ENCODE data around the gene PKNOX2.

The PKNOX2 gene

DNA sequence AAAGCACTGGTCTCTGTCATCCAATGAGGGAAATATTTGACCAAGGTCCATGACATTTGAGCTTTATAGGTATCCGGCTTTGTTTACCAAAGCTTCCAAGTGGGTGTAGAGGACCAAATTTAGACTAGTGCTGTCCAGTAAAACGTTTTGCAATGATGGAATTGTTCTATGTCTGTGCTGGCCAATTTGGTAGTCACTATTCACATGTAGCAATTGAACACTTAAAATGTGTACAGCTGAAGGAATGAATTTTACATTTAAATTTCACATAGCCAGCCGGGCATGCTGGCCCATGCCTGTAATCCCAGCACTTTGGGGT lies 118.0 kb downstream of the PKNOX2 start:
- Histone ChIP-seq H3K4me3 (replicated peaks; ENCODE audit: insufficient read depth, low read length) (no peak overlapping the region), H3K27ac (replicated peaks) (no peak overlapping the region), H3K27me3 (ENCODE audit: insufficient read depth, poor library complexity, severe bottlenecking) (peaks cover 3% of the 10 kb centered on the region)
- DNase-seq (ENCODE audit: low read depth in 1 of 2, low spot score in 1 of 2), result no peak
- TF ChIP-seq SPI1 (IDR thresholded peaks at IDR 0.05; ENCODE audit: borderline replicate concordance, low read depth), result no peak
- no peak for TF ChIP-seq POLR2AphosphoS5 (IDR thresholded peaks at IDR 0.05; ENCODE audit: low read depth)
- TF ChIP-seq GABPA (IDR thresholded peaks at IDR 0.05; ENCODE audit: low read depth), result no peak
- TF ChIP-seq REST (IDR thresholded peaks at IDR 0.05; ENCODE audit: insufficient replicate concordance, low read depth), result no peak

- no peak for TF ChIP-seq REST (IDR thresholded peaks at IDR 0.05; ENCODE audit: insufficient replicate concordance, low read depth)
- Histone ChIP-seq H3K27ac (replicated peaks) (no peak overlapping the region), H3K27me3 (ENCODE audit: insufficient read depth, poor library complexity, severe bottlenecking) (peaks cover 3% of the 10 kb centered on the region), H3K4me3 (replicated peaks; ENCODE audit: insufficient read depth, low read length) (no peak overlapping the region)
- DNase-seq (ENCODE audit: low read depth in 1 of 2, low spot score in 1 of 2), result no peak
Observed at GRCh38 chr11:125284245-125284850, 119.8 kb downstream of the PKNOX2 start.

- TF ChIP-seq GABPA (IDR thresholded peaks at IDR 0.05; ENCODE audit: low read depth) (no peak), SPI1 (IDR thresholded peaks at IDR 0.05; ENCODE audit: borderline replicate concordance, low read depth) (no peak), POLR2AphosphoS5 (IDR thresholded peaks at IDR 0.05; ENCODE audit: low read depth) (no peak), REST (IDR thresholded peaks at IDR 0.05; ENCODE audit: insufficient replicate concordance, low read depth) (no peak)
- TF ChIP-seq, protein P1, sequence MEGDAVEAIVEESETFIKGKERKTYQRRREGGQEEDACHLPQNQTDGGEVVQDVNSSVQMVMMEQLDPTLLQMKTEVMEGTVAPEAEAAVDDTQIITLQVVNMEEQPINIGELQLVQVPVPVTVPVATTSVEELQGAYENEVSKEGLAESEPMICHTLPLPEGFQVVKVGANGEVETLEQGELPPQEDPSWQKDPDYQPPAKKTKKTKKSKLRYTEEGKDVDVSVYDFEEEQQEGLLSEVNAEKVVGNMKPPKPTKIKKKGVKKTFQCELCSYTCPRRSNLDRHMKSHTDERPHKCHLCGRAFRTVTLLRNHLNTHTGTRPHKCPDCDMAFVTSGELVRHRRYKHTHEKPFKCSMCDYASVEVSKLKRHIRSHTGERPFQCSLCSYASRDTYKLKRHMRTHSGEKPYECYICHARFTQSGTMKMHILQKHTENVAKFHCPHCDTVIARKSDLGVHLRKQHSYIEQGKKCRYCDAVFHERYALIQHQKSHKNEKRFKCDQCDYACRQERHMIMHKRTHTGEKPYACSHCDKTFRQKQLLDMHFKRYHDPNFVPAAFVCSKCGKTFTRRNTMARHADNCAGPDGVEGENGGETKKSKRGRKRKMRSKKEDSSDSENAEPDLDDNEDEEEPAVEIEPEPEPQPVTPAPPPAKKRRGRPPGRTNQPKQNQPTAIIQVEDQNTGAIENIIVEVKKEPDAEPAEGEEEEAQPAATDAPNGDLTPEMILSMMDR (IDR thresholded peaks at IDR 0.05; ENCODE audit: insufficient read depth, low read length), result no peak
- Histone ChIP-seq H3K27me3 (ENCODE audit: insufficient read depth, poor library complexity, severe bottlenecking) (peaks cover 3% of the 10 kb centered on the region), H3K4me3 (replicated peaks; ENCODE audit: insufficient read depth, low read length) (no peak overlapping the region), H3K27ac (replicated peaks) (no peak overlapping the region)
- no peak for DNase-seq (ENCODE audit: low read depth in 1 of 2, low spot score in 1 of 2)
Observed at GRCh38 chr11:125285844-125286243, 121.3 kb downstream of the PKNOX2 start.

DNA sequence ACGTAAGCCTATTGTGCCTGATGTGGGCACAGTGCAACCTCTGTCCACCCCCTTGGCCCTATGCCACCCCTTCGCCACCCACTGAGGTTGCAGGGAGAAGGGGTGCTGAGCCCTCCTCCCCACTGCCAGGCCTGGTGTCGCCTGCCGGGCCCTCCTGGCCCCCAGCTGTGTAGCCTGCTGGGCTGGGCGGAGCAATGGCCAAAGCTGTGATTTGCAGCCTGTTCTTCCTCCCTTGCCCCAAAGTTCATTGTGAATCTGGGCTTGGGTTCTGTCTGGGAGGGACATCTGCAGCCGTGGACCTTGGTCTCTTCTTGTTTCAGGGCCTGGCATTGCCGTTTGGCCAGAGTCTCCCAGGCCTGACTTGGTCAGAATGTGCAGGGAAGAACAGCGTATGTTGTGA lies 121.9 kb downstream of the PKNOX2 start:
- Histone ChIP-seq H3K27ac (replicated peaks) (no peak overlapping the region), H3K4me3 (replicated peaks; ENCODE audit: insufficient read depth, low read length) (no peak overlapping the region), H3K27me3 (ENCODE audit: insufficient read depth, poor library complexity, severe bottlenecking) (peaks cover 2% of the 10 kb centered on the region)
- DNase-seq (ENCODE audit: low read depth in 1 of 2, low spot score in 1 of 2), result no peak
- TF ChIP-seq REST (IDR thresholded peaks at IDR 0.05; ENCODE audit: insufficient replicate concordance, low read depth) (no peak), POLR2AphosphoS5 (IDR thresholded peaks at IDR 0.05; ENCODE audit: low read depth) (no peak), SPI1 (IDR thresholded peaks at IDR 0.05; ENCODE audit: borderline replicate concordance, low read depth) (no peak), GABPA (IDR thresholded peaks at IDR 0.05; ENCODE audit: low read depth) (no peak)
- TF ChIP-seq, protein P1 (IDR thresholded peaks at IDR 0.05; ENCODE audit: insufficient read depth, low read length), result no peak
